Natural killer cell (primary cell): ENCODE measurements around the gene GPBP1. TPM values are rescaled to one million over a fixed set of nuclear protein-coding genes. Genes with fewer than 3 reads are reported as not detected.

Experiments used
- ATAC-seq, 3 donors: fragments of 150-1000 bp in 2 of 3; fragments of 200-7000 bp in 1 of 3; cut with Tn5 transposase; 1 replicate in 1 of 3; 2 replicates in 2 of 3; pipeline ENCODE4 v1.10.0; 2021; ENCODE audit warnings: mild to moderate bottlenecking in 2 of 3, moderate library complexity in 2 of 3
- DNase-seq, 2 donors: peaks; one replicate each; pipeline versions ENCODE4 v3.0.0 to v3.0.0-alpha.2; 2013 to 2021; ENCODE audit warnings: mixed read lengths in 1 of 2
- H3K27ac ChIP-seq: one replicate; pipeline ENCODE4 v1.5.1; 2013; ENCODE audit warnings: mild to moderate bottlenecking, low read length
- H3K27me3 ChIP-seq: one replicate; pipeline ENCODE4 v1.6.1; 2013; ENCODE audit warnings: low read length; ENCODE audit not compliant: control insufficient read depth, insufficient read depth
- H3K36me3 ChIP-seq: one replicate; pipeline ENCODE4 v1.6.1; 2013; ENCODE audit warnings: low read length; ENCODE audit not compliant: control insufficient read depth, insufficient read depth
- H3K4me1 ChIP-seq: one replicate; pipeline ENCODE4 v1.6.1; 2013; ENCODE audit warnings: low read length; ENCODE audit not compliant: control insufficient read depth, insufficient read depth
- H3K4me3 ChIP-seq: one replicate; pipeline ENCODE4 v1.5.1; 2013; ENCODE audit warnings: low read length
- H3K9me3 ChIP-seq: one replicate; pipeline ENCODE4 v1.6.1; 2013; ENCODE audit warnings: low read length; ENCODE audit not compliant: control insufficient read depth, insufficient read depth
- H3K27ac Mint-ChIP-seq, 2 donors: one replicate each; pipeline ENCODE4 v1.8.0; 2022; ENCODE audit warnings: mild to moderate bottlenecking in 2 of 2, mixed read lengths in 2 of 2, moderate library complexity in 1 of 2
- H3K27me3 Mint-ChIP-seq, 2 donors: one replicate each; pipeline ENCODE4 v1.8.0; 2022; ENCODE audit warnings: low read depth in 2 of 2, mixed read lengths in 2 of 2
- H3K36me3 Mint-ChIP-seq: one replicate; pipeline ENCODE4 v1.8.0; 2022; ENCODE audit warnings: mixed read lengths
- H3K4me1 Mint-ChIP-seq, 2 donors: one replicate each; pipeline ENCODE4 v1.8.0; 2022; ENCODE audit warnings: mixed read lengths in 2 of 2
- H3K4me3 Mint-ChIP-seq: one replicate; pipeline ENCODE4 v1.8.0; 2022; ENCODE audit warnings: mild to moderate bottlenecking, moderate library complexity, mixed read lengths
- H3K9me3 Mint-ChIP-seq, 2 donors: one replicate each; pipeline ENCODE4 v1.8.0; 2022; ENCODE audit warnings: mixed read lengths in 2 of 2
- WGBS: methylation state at CpG from one replicate; pipeline ENCODE4 v1.1.7; 2013; ENCODE audit warnings: missing lambda C conversion rate; ENCODE audit not compliant: insufficient coverage; 5-methylcytosine and 5-hydroxymethylcytosine counted together
- intact Hi-C: fragments of 100-400 bp; cut with micrococcal nuclease; formaldehyde crosslinking; loops from one replicate; pipeline ENCODE4 v1.14.2; 2022
- total RNA-seq, 4 donors: library from RNA; stranded (reverse); fragments of 120-200 nt in 1 of 4; gene quantifications; one replicate each; pipeline versions ENCODE4 v1.2.3 to v1.2.4, GENCODE V29; 2013 to 2022
- TF ChIP-seq, protein P1 (sequence below): fragments of 200-600 bp; IDR thresholded peaks from one replicate; pipeline ENCODE4 v1.8.0; 2022; ENCODE audit warnings: antibody characterized with exemption

The GPBP1 gene
- total RNA-seq, 3 donors from 2014 or later (not counting 1 experiment from before 2014, with no cell fraction given), result 104 to 130 (median 118) TPM

DNA sequence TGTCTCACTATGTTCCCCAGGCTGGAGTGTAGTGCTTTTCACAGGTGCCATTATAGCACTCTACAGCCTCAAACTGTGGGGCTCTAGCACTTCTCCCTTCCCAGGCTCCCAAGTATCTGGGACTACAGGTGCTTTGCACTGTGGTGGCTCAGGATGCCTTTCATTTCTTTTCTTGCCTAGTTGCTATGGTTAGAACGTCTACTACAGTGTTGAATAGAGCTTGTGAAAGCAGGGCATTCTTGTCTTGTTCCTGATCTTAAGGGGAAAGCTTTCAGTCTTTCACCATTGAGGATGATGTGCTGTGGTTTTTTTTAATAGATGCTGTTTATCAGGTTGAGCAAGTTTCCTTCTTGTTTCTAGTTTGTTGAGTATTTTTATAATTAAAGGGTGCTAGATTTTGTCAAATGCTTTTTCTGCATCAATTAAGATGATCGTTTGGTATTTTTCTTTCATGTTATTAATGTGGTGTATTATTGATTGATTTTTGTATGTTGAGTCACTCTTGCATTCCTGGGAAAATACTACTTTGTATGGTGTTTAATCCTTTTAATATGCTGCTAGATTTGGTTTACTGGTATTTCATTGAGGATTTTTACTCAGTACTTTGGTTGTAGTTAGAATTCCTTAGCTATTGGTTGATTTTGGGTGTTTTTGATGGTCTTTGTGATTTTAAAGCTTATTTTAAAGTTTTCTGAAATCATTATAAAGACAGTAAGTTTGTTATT lies 35.6 kb downstream of the GPBP1 start:
- intact Hi-C loops, result loop anchor here (5.0 kb wide), 1 partner anchor 37 kb away; the partner anchor contains the start of gene GPBP1
- Mint-ChIP-seq H3K27ac (peak overlapping the region; percentile 32 to 81), H3K27me3 (no peaks in the 10 kb centered on the region), H3K4me1 (peaks cover 53 to 63% of the 10 kb centered on the region in 2 donors), H3K36me3 (no peaks in the 10 kb centered on the region), H3K9me3 (no peaks in the 10 kb centered on the region), H3K4me3 (peak overlapping the region; percentile 5)
- Histone ChIP-seq H3K9me3 (no peaks in the 10 kb centered on the region), H3K4me3 (no peak overlapping the region), H3K27me3 (no peaks in the 10 kb centered on the region), H3K36me3 (peaks cover 7% of the 10 kb centered on the region), H3K27ac (no peak overlapping the region), H3K4me1 (peaks cover 22% of the 10 kb centered on the region)
- WGBS, result 41% methylated on average over 2 of the region's 2 CpGs
- TF ChIP-seq, protein P1, sequence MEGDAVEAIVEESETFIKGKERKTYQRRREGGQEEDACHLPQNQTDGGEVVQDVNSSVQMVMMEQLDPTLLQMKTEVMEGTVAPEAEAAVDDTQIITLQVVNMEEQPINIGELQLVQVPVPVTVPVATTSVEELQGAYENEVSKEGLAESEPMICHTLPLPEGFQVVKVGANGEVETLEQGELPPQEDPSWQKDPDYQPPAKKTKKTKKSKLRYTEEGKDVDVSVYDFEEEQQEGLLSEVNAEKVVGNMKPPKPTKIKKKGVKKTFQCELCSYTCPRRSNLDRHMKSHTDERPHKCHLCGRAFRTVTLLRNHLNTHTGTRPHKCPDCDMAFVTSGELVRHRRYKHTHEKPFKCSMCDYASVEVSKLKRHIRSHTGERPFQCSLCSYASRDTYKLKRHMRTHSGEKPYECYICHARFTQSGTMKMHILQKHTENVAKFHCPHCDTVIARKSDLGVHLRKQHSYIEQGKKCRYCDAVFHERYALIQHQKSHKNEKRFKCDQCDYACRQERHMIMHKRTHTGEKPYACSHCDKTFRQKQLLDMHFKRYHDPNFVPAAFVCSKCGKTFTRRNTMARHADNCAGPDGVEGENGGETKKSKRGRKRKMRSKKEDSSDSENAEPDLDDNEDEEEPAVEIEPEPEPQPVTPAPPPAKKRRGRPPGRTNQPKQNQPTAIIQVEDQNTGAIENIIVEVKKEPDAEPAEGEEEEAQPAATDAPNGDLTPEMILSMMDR, result no peak
- peak in 2 of 3 donors; percentile 27 to 57 for ATAC-seq
- no peak for DNase-seq

DNA sequence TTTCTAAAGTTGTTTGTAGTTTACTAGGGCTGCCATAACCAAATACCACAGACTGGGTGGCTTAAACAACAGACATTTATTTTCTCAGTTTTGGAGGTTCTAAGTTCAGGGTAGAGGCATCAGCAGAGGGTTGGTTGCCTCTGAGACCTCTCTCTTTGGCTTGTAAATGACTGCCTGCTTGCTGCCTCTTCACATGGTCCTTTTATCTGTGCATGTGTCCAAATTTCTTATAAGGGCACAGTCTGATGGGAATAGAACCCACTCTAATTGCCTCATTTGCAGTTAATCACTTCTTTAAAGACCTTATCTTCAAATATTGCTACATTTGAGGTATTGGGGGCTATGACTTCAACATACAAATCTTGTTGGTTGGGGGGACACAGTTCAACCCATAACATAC lies 36.8 kb downstream of the GPBP1 start:
- peak in 2 of 3 donors; percentile 28 to 58 for ATAC-seq
- no peaks in the 10 kb centered on the region for H3K9me3 Mint-ChIP-seq
- peak overlapping the region; percentile 32 to 81 for H3K27ac Mint-ChIP-seq
- no peak overlapping the region for H3K4me3 ChIP-seq
- peaks cover 22% of the 10 kb centered on the region for H3K4me1 ChIP-seq
- H3K27me3 ChIP-seq, result no peaks in the 10 kb centered on the region
- H3K27me3 Mint-ChIP-seq, result no peaks in the 10 kb centered on the region
- intact Hi-C loops, result no loop called here
- H3K36me3 ChIP-seq, result peaks cover 18% of the 10 kb centered on the region
- H3K36me3 Mint-ChIP-seq, result peaks cover 8% of the 10 kb centered on the region
- DNase-seq, result no peak
- H3K4me3 Mint-ChIP-seq, result no peak overlapping the region
- H3K4me1 Mint-ChIP-seq, result peaks cover 55 to 62% of the 10 kb centered on the region in 2 donors
- no peak overlapping the region for H3K27ac ChIP-seq
- TF ChIP-seq, protein P1, result no peak
- H3K9me3 ChIP-seq, result no peaks in the 10 kb centered on the region

DNA sequence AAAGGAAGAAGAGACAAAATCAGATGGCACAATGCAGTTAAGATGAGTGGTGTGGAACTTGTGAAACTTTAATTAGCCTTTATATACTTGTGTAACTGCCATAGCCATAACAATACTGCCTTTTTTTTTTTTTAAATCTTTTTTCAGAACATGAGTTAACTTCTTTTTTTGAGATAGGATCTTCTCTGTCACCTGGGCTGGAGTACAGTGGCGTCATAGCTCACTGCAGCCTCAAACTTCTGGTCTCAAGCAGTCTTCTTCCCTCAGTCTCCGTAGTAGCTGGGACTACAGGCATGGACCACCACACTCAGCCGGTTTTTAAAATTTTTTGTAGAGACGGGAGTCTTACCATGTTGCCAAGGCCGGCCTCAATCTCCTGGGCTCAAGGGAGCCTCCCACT lies 37.2 kb downstream of the GPBP1 start:
- H3K27me3 ChIP-seq, result no peaks in the 10 kb centered on the region
- peaks cover 22% of the 10 kb centered on the region for H3K36me3 ChIP-seq
- H3K9me3 ChIP-seq, result no peaks in the 10 kb centered on the region
- H3K4me1 ChIP-seq, result peaks cover 22% of the 10 kb centered on the region
- no peak overlapping the region for H3K27ac ChIP-seq
- peak in 2 of 3 donors; percentile 11 to 66 for ATAC-seq
- Mint-ChIP-seq H3K27me3 (no peaks in the 10 kb centered on the region), H3K9me3 (no peaks in the 10 kb centered on the region), H3K36me3 (peaks cover 8% of the 10 kb centered on the region), H3K4me1 (peaks cover 59 to 66% of the 10 kb centered on the region in 2 donors), H3K27ac (peak overlapping the region; percentile 32 to 81), H3K4me3 (no peak overlapping the region)
- peak in 1 of 2 donors; percentile 31 for DNase-seq
- intact Hi-C loops, result no loop called here
- TF ChIP-seq, protein P1, result no peak
- 81% methylated on average over 5 of the region's 5 CpGs for WGBS
- H3K4me3 ChIP-seq, result no peak overlapping the region
